ENCODE results near the gene ARPP19.
"Not testable (repeated sequence)": the region's sequence is repeated elsewhere in the genome, so short reads cannot be mapped to it uniquely, and the experiment has no call there.

ARPP19 gene

DNA sequence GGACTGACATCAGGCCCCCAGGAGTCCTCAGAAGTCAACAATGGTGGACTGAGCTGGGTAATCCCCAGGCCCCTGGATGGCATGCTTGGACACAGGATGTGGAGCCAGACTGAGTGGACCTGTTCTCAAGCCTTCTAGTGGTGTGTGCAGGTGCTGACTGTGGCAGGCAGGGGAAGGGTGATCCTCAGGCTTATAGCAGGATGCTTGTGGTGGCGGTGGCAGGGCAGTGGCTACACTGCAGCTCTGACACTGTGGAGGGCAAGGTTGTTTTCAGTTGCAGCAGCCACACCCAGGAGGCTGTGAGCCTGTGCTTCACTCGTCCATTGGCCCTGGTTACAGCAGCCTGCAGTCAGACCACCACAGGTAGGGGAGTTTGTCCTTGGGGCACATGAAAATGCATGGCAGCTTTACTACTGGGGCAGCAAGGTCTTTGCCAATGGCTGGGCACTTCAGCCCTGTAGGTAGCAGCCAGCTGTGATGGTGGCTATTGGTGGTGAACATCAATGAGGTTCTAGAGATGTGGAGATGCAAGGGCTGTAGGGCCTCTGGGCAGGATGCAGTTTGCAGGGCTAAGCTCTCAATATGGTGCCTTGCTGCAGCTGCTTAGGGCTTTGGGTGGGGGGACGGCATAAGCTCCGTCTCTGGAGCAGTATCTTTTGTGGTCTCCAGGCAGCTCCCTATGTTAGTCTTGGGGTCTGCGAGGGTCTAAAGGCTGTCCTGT lies 22.6 kb downstream of the ARPP19 start:
- no peak for DNase-seq

DNA sequence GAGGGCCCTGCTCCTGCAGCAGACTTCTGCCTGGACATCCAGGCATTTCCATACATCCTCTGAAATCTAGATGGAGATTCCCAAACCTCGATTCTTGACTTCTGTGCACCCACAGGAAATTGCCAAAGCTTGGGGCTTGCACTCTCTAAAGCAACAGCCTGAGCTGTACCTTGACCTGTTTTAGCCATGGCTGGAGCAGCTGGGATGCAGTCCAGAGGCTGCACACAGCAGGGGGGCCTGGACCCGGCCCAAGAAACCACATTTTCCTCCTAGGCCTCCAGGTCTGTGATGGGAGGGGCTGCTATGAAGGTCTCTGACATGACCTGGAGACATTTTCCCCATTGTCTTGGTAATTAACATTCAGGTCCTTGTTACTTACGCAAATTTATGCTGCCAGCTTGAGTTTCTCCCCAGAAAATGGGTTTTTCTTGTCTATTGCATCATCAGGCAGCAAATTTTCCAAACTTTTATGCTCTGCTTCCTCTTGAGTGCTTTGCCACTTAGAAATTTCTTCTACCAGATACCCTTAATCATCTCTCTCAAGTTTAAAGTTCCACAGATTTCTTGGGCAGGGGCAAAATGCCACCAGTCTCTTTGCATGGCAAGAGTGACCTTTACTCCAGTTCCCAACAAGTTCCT lies 28.3 kb downstream of the ARPP19 start:
- no peak for DNase-seq

- no peak for DNase-seq
Observed at GRCh38 chr15:52537459-52537858, 31.4 kb downstream of the ARPP19 start.

DNA sequence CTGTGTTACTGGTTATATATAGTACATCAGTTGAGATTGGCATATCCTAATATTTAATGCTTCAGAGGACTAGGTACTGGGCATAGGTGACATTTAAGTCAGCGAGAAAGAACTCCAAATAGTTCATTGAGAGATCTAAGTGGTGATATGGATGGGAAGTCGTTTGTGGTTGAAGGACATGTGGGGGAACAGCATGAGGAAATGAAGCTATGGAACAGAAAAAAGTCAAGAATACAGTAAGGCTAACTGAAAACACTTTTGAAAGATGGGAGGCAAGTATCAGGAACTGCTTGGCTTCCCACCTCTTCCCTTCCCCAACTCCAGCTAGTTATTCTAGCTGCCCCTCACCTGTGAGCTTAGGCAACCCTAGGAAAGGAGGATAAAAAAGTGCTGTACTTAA lies 36.4 kb downstream of the ARPP19 start:
- DNase-seq, result no peak

DNA sequence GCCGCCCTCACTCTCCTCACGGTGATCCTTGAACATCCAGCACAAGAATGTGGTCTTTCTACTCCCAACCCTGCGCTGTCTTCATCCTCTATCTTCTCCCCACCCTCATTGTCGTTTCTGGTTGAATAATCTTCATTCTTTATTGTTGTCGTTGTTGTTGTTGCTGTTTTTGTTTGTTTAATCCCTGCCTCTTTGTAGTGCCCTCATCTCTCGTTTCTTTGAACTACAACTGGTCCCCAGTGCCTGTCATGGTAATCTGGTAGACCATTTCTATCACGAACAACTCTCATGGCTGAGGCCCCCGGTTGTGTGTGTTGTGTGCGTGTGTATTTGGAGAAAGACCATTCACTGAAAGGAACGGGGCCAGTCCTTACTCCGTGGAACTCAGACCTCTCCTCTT lies 38.9 kb downstream of the ARPP19 start:
- no peak for DNase-seq

- DNase-seq, result peak; percentile 11
Observed at GRCh38 chr15:52529341-52529924, 39.4 kb downstream of the ARPP19 start.

- peak; percentile 60 for DNase-seq
Observed at GRCh38 chr15:52528564-52529340, 40.1 kb downstream of the ARPP19 start, which contains the start of gene MYO5A. TSS of gene MYO5A (minus strand) at chr15:52528880. CDS start at chr15:52528806, 74 bp downstream.

DNA sequence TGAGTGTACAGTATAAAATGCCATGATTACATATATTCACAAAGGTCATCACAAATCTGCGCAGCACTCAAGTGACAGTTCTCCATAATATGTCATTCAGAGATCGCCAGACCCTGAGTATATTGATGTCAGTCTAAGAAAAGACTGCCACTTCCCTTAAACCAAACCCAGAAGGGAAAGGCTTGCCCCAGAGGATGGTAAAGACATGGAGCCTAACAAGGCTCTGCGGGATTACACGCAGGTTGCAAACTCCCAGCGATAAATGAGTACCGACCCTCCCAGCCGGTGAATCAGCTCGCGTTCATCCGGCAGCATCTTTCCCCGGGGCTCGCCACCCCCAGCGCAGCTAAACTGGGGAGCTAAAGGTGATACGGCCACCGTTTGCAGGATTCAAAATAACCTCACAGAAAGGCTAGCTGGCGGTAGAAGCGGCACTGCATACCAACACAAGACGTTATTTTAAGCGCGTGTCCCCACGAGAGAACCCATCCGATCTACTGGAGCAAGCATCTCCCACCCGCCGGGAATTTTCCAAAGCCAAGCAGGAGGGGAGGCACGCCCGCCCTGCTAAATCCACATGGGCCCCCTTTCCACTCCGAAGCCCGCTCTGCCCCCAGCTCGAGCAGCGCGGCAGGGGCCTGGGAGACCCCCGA lies 40.8 kb downstream of the ARPP19 start:
- DNase-seq, result peak; percentile 45

GRCh38 chr15:52527196-52527910 lies 41.5 kb downstream of the ARPP19 start:
- DNase-seq, result no peak

GRCh38 chr15:52524223-52525136 lies 44.4 kb downstream of the ARPP19 start:
- no peak for DNase-seq

DNA sequence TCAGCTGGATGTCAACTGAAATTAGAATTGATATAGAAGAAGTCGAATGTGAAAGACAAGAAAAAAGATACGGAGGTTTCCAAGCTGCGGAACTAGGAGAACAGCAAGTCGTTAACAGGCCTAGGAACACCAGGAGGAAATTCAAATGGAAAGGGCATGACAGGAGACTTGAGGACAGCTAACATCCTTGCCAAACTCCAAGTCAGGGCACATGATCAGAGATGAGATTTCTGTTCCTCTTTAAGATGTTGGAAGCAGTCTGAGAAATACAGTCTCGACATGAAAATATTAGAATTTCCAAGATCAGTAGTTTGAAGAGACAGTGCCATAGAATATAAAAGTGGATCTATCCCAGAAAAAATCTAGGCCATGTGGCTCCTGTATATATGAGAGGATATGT lies 45.2 kb downstream of the ARPP19 start:
- no peak for DNase-seq

- DNase-seq, result no peak
Observed at GRCh38 chr15:52523192-52523591, 45.6 kb downstream of the ARPP19 start.

- no peak for DNase-seq
Observed at GRCh38 chr15:52521682-52522081, 47.1 kb downstream of the ARPP19 start.

GRCh38 chr15:52520421-52520820 lies 48.4 kb downstream of the ARPP19 start:
- DNase-seq, result no peak

DNA sequence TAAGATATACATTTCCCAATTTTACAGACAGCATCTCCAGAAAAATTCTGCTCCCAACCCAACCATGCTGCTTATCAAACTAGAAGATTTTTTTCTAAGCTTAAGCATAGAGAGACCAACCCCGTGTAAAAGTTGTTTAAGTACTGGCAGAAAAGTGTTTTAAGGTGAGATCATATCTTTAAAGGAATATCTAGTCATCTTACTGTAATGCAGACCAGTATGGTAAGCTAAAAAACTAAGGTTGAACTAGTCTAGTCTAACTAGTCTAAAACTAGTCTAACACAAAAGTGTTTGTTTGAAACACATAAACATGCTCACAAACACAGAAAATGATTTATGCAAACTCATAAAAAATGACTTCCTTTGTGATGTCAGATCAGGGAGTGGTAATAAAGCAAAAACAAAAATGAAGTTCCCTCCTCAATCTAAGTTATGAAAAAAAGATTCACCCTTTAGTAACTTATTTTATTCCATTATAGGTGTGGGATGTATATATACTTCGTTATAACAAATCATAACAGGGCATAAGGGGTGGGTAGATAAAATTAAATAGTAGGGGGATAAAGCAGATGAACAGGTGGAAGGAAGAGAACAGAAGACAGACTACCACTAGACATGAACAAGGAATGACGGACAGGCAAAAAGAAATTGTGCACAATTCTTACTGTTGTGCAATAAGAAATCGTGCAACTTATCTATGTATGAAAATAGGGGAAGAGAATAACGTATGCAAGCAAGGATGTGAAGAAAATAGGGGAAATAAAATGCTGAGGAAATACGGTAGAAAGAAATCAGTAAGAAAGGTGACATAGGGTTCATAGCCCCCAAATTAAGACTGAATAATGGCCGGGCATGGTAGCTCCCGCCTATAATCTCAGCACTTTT lies 50.1 kb downstream of the ARPP19 start:
- DNase-seq, result no peak

- DNase-seq, result no peak
Observed at GRCh38 chr15:52517014-52517413, 51.8 kb downstream of the ARPP19 start.

DNA sequence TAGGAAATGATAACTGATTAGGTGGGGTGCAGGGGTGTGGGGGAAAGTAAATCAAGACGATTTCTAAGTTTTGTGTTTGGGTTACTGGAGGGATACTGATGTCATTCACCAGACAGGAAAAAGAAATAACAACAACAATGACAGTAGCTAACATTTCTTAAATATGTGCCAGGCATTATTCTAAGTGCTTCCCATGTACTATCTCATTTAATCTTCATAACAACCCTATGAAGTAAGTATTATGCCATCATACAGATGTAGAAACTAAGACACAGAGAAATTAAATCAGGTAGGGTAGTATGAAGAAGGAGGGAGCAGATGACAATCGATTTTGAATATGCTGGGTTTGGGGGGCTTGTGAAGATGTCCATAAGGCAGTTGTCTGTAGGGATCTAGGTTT lies 53.5 kb downstream of the ARPP19 start:
- DNase-seq, result no peak

- no peak for DNase-seq
Observed at GRCh38 chr15:52514482-52514881, 54.3 kb downstream of the ARPP19 start.

GRCh38 chr15:52512869-52513268 lies 56.0 kb downstream of the ARPP19 start:
- DNase-seq, result not testable (repeated sequence)

DNA sequence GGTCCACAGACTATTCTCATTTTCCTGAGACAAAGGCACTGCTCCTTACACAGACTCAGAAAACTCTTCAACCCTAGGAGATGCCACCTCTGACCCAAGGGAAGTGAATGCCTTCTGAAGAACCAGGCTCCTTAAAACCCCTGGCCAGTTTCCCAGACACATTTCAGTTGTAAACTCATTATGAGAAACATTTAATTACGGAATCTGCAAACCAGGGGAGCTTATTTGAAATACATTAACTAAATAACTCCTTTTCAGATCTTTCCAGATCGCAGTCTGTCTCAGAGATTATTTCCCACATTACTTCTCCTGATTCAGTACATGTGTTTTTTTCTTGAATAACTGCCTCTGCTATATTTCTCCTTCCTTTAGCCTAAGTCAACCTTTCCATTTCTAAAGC lies 57.7 kb downstream of the ARPP19 start:
- no peak for DNase-seq

All from activated T-cell treated with anti-CD3 and anti-CD28 coated beads for 4 hours (primary cell).